Suprapubic skin (tissue), 4 donors: ENCODE data around the gene ANGPTL7.

Experiments used
- EP300 ChIP-seq: sonication (generic); formaldehyde crosslinking; IDR thresholded peaks from one replicate; pipeline ENCODE4 v1.6.1; 2017; ENCODE audit warnings: antibody characterized with exemption
- POLR2A ChIP-seq, 2 donors: fragments of 450-650 bp; IDR thresholded peaks; one replicate each; pipeline ENCODE4 v1.6.1; 2017; ENCODE audit warnings: antibody characterized with exemption in 2 of 2, mild to moderate bottlenecking in 2 of 2, moderate library complexity in 2 of 2
- POLR2AphosphoS5 ChIP-seq, 3 donors: sonication (generic); formaldehyde crosslinking; IDR thresholded peaks; one replicate each; pipeline ENCODE4 v1.6.1; 2017; ENCODE audit warnings: antibody characterized with exemption in 3 of 3
- TF ChIP-seq, protein P1 (sequence below), 2 donors: fragments of 200-600 bp in 1 of 2; fragments of 450-650 bp in 1 of 2; sonication (generic) in 1 of 2; IDR thresholded peaks; one replicate each; pipeline ENCODE4 v1.5.1; 2016 to 2019; ENCODE audit warnings: antibody characterized with exemption in 2 of 2, mild to moderate bottlenecking in 1 of 2, moderate library complexity in 1 of 2

DNA sequence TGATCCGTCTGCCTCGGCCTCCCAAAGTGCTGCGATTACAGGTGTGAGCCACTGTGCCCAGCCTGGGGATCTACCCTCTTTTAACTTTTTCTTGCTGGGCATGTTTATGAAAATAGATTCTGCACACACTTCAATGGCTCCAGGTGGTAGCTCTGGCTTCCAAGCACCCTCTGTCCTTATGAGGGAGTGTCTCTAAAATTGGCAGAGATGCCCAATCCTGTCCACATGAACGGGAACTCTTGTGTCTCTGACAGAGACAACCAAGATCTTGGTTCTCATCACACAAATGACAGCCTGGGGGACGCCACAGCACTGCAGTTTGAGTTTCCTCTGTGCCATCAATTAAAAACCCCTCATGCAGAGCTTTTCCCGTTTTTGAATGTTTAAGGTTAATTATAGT is 43.4 kb upstream of the ANGPTL7 start:
- TF ChIP-seq POLR2A (IDR thresholded peaks at IDR 0.05) (no peak), POLR2AphosphoS5 (IDR thresholded peaks at IDR 0.05) (no peak), EP300 (no peak)
- TF ChIP-seq, protein P1, sequence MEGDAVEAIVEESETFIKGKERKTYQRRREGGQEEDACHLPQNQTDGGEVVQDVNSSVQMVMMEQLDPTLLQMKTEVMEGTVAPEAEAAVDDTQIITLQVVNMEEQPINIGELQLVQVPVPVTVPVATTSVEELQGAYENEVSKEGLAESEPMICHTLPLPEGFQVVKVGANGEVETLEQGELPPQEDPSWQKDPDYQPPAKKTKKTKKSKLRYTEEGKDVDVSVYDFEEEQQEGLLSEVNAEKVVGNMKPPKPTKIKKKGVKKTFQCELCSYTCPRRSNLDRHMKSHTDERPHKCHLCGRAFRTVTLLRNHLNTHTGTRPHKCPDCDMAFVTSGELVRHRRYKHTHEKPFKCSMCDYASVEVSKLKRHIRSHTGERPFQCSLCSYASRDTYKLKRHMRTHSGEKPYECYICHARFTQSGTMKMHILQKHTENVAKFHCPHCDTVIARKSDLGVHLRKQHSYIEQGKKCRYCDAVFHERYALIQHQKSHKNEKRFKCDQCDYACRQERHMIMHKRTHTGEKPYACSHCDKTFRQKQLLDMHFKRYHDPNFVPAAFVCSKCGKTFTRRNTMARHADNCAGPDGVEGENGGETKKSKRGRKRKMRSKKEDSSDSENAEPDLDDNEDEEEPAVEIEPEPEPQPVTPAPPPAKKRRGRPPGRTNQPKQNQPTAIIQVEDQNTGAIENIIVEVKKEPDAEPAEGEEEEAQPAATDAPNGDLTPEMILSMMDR (IDR thresholded peaks at IDR 0.05), result no peak
